Aorta (tissue), 5 donors: ENCODE measurements around the gene IAPP. TPM values are rescaled to one million over a fixed set of nuclear protein-coding genes. Genes with fewer than 3 reads are reported as not detected.

Source experiments
- ATAC-seq: fragments of 200-7000 bp; cut with Tn5 transposase; one replicate; pipeline ENCODE4 v1.9.1; 2022; ENCODE audit warnings: moderate library complexity; ENCODE audit not compliant: low FRiP score
- DNase-seq, 2 donors: peaks; one replicate each; pipeline ENCODE4 v3.0.0-alpha.2; 2020
- H3K27ac ChIP-seq, 2 donors: one replicate each; pipeline ENCODE4 v1.5.1; 2013; ENCODE audit warnings: low read length in 2 of 2, mild to moderate bottlenecking in 2 of 2, moderate library complexity in 2 of 2, control low read depth in 1 of 2, inconsistent platforms in 1 of 2, low read depth in 1 of 2
- H3K27me3 ChIP-seq, 2 donors: one replicate each; pipeline ENCODE4 v1.6.1; 2013; ENCODE audit warnings: control low read depth in 1 of 2, low read length in 1 of 2, mild to moderate bottlenecking in 1 of 2, moderate library complexity in 1 of 2; ENCODE audit not compliant: insufficient read depth in 2 of 2, control insufficient read depth in 1 of 2
- H3K36me3 ChIP-seq, 2 donors: one replicate each; pipeline ENCODE4 v1.6.1; 2013; ENCODE audit warnings: control low read depth in 1 of 2, low read length in 1 of 2, mild to moderate bottlenecking in 1 of 2; ENCODE audit not compliant: insufficient read depth in 2 of 2, control insufficient read depth in 1 of 2
- H3K4me1 ChIP-seq, 2 donors: one replicate each; pipeline ENCODE4 v1.6.1; 2013; ENCODE audit warnings: low read length in 2 of 2, control low read depth in 1 of 2, mild to moderate bottlenecking in 1 of 2, moderate library complexity in 1 of 2; ENCODE audit not compliant: insufficient read depth in 2 of 2, control insufficient read depth in 1 of 2
- H3K4me3 ChIP-seq, 2 donors: one replicate each; pipeline ENCODE4 v1.5.1; 2013; ENCODE audit warnings: low read length in 2 of 2, control low read depth in 1 of 2, mild to moderate bottlenecking in 1 of 2
- H3K9me3 ChIP-seq: one replicate; pipeline ENCODE4 v1.6.1; 2013; ENCODE audit warnings: mild to moderate bottlenecking, low read length; ENCODE audit not compliant: control insufficient read depth
- WGBS, 2 donors: extraction: QIAGEN DNeasy Blood & Tissue Kit; methylation state at CpG; one replicate each; pipeline ENCODE4 v1.1.7; 2013; 5-methylcytosine and 5-hydroxymethylcytosine counted together
- intact Hi-C, 2 donors: fragments of 100-400 bp; cut with DNase I; formaldehyde crosslinking; loops; one replicate each; pipeline versions ENCODE4 v1.14.2 to v1.15.0; 2022
- polyA plus RNA-seq, 2 donors: library from polyadenylated mRNA; stranded (reverse); fragments of 200-250 nt; gene quantifications; one replicate each; pipeline ENCODE4 v1.2.3, GENCODE V29; 2013
- total RNA-seq, 2 donors: library from RNA; stranded (reverse); fragmentation: NEBNext Ultra II Directional; extraction: Animal tissue kit (Norgen Biotek cat#: 25700); gene quantifications; one replicate each; pipeline ENCODE4 v1.2.1, GENCODE V29; 2021
- donor health status: healthy with polysubstance abuse.
- donor health status: Bipolar disorder and iron deficiency.
- donor health status: DM: no; HTN: no; CAD: no.
- donor health status: DM: no; HTN: no; CAD: no.
- donor health status: DM: yes; HTN: yes; CAD: no.

IAPP gene
- total and polyA plus RNA-seq, 4 donors, result 0.36 TPM; not detected in 3

GRCh38 chr12:21337959-21338744 lies 34.5 kb upstream of the IAPP start:
- Histone ChIP-seq H3K27me3 (no peaks in the 10 kb centered on the region), H3K27ac (no peak overlapping the region), H3K4me3 (no peak overlapping the region), H3K4me1 (peaks cover 0 to 4% of the 10 kb centered on the region in 2 donors), H3K36me3 (no peaks in the 10 kb centered on the region), H3K9me3 (no peaks in the 10 kb centered on the region)
- intact Hi-C loops, result no loop called here
- ATAC-seq (no peak), DNase-seq (no peak)
- WGBS, 2 donors, result 93 to 95% methylated on average over 6 of the region's 6 CpGs

- no peaks in the 10 kb centered on the region for H3K27me3 ChIP-seq
- H3K4me3 ChIP-seq, result no peak overlapping the region
- 93 to 95% methylated on average over 1 of the region's 1 CpG for WGBS, 2 donors
- no peak for ATAC-seq
- DNase-seq, result no peak
- H3K4me1 ChIP-seq, result peaks cover 0 to 3% of the 10 kb centered on the region in 2 donors
- no peaks in the 10 kb centered on the region for H3K36me3 ChIP-seq
- H3K27ac ChIP-seq, result no peak overlapping the region
- H3K9me3 ChIP-seq, result no peaks in the 10 kb centered on the region
- intact Hi-C loops, result no loop called here
These were observed 32.8 kb upstream of the IAPP start for GRCh38 chr12:21339921-21340320.

GRCh38 chr12:21340403-21340802 lies 32.3 kb upstream of the IAPP start:
- WGBS, 2 donors, result 78 to 79% methylated on average over 6 of the region's 6 CpGs
- DNase-seq (no peak), ATAC-seq (no peak)
- Histone ChIP-seq H3K4me1 (peaks cover 0 to 2% of the 10 kb centered on the region in 2 donors), H3K9me3 (no peaks in the 10 kb centered on the region), H3K36me3 (no peaks in the 10 kb centered on the region), H3K27me3 (no peaks in the 10 kb centered on the region), H3K4me3 (no peak overlapping the region), H3K27ac (no peak overlapping the region)
- intact Hi-C loops, result no loop called here

- Histone ChIP-seq H3K36me3 (no peaks in the 10 kb centered on the region), H3K4me3 (no peak overlapping the region), H3K4me1 (no peaks in the 10 kb centered on the region), H3K27me3 (no peaks in the 10 kb centered on the region), H3K27ac (no peak overlapping the region), H3K9me3 (no peaks in the 10 kb centered on the region)
- intact Hi-C loops, result no loop called here
- DNase-seq (no peak), ATAC-seq (no peak)
- WGBS, 2 donors, result 83 to 84% methylated on average over 4 of the region's 4 CpGs
These were observed 30.9 kb upstream of the IAPP start for GRCh38 chr12:21341769-21342168.

GRCh38 chr12:21343636-21344035 lies 29.1 kb upstream of the IAPP start:
- ATAC-seq (no peak), DNase-seq (no peak)
- Histone ChIP-seq H3K4me1 (no peaks in the 10 kb centered on the region), H3K27ac (no peak overlapping the region), H3K9me3 (no peaks in the 10 kb centered on the region), H3K36me3 (no peaks in the 10 kb centered on the region), H3K27me3 (no peaks in the 10 kb centered on the region), H3K4me3 (no peak overlapping the region)
- intact Hi-C loops, result no loop called here

- DNase-seq, result no peak
- intact Hi-C loops, result no loop called here
- Histone ChIP-seq H3K27me3 (no peaks in the 10 kb centered on the region), H3K4me3 (no peak overlapping the region), H3K9me3 (no peaks in the 10 kb centered on the region), H3K36me3 (no peaks in the 10 kb centered on the region), H3K4me1 (no peaks in the 10 kb centered on the region), H3K27ac (no peak overlapping the region)
- no peak for ATAC-seq
- WGBS, 2 donors, result 0 to 4% methylated on average over 1 of the region's 1 CpG
These were observed 26.0 kb upstream of the IAPP start for GRCh38 chr12:21346542-21347205.

GRCh38 chr12:21350975-21351374 lies 21.7 kb upstream of the IAPP start:
- Histone ChIP-seq H3K27ac (no peak overlapping the region), H3K9me3 (no peaks in the 10 kb centered on the region), H3K4me3 (no peak overlapping the region), H3K27me3 (no peaks in the 10 kb centered on the region), H3K36me3 (no peaks in the 10 kb centered on the region), H3K4me1 (no peaks in the 10 kb centered on the region)
- DNase-seq (no peak), ATAC-seq (no peak)
- 76 to 80% methylated on average over 1 of the region's 1 CpG for WGBS, 2 donors
- intact Hi-C loops, result no loop called here

GRCh38 chr12:21353487-21353886 lies 19.2 kb upstream of the IAPP start:
- Histone ChIP-seq H3K27me3 (no peaks in the 10 kb centered on the region), H3K27ac (no peak overlapping the region), H3K36me3 (no peaks in the 10 kb centered on the region), H3K4me1 (no peaks in the 10 kb centered on the region), H3K9me3 (no peaks in the 10 kb centered on the region), H3K4me3 (no peak overlapping the region)
- 24 to 38% methylated on average over 1 of the region's 1 CpG for WGBS, 2 donors
- ATAC-seq (no peak), DNase-seq (no peak)
- intact Hi-C loops, result no loop called here

GRCh38 chr12:21353948-21354347 lies 18.8 kb upstream of the IAPP start:
- ATAC-seq (no peak), DNase-seq (no peak)
- no peaks in the 10 kb centered on the region for H3K9me3 ChIP-seq
- WGBS, 2 donors, result 81 to 82% methylated on average over 4 of the region's 4 CpGs
- intact Hi-C loops, result no loop called here
- H3K4me3 ChIP-seq, result no peak overlapping the region
- H3K36me3 ChIP-seq, result no peaks in the 10 kb centered on the region
- H3K27ac ChIP-seq, result no peak overlapping the region
- no peaks in the 10 kb centered on the region for H3K4me1 ChIP-seq
- H3K27me3 ChIP-seq, result no peaks in the 10 kb centered on the region
